Amniotic stem cell (primary cell): ENCODE measurements around the gene NFXL1.
"Not testable (repeated sequence)": the region's sequence is repeated elsewhere in the genome, so short reads cannot be mapped to it uniquely, and the experiment has no call there.

Source experiments
- DNase-seq: peaks from one replicate; lab custom pipeline; 2025; lab: John Stamatoyannopoulos, UW

Gene NFXL1

GRCh38 chr4:47914220-47914925, at the start of gene NFXL1:
TSS of gene NFXL1 (minus strand) at chr4:47914583. CDS start at chr4:47914203, 380 bp downstream.
- peak; percentile 94 for DNase-seq

GRCh38 chr4:47954677-47955076, 40.3 kb upstream of the NFXL1 start:
- DNase-seq: no peak

- DNase-seq: no peak
Measured at GRCh38 chr4:47954245-47954644, 39.9 kb upstream of the NFXL1 start.

- DNase-seq: no peak
Measured at GRCh38 chr4:47945930-47946726, 31.7 kb upstream of the NFXL1 start.

GRCh38 chr4:47942081-47942819, 27.9 kb upstream of the NFXL1 start:
- DNase-seq: no peak

- DNase-seq: no peak
Measured at GRCh38 chr4:47939456-47939855, 25.1 kb upstream of the NFXL1 start.

- DNase-seq: no peak
Measured at GRCh38 chr4:47936336-47936735, 22.0 kb upstream of the NFXL1 start.

GRCh38 chr4:47933840-47934239, 19.5 kb upstream of the NFXL1 start:
- DNase-seq: peak; percentile 47

GRCh38 chr4:47930971-47931804, 16.8 kb upstream of the NFXL1 start:
- DNase-seq: no peak

DNA sequence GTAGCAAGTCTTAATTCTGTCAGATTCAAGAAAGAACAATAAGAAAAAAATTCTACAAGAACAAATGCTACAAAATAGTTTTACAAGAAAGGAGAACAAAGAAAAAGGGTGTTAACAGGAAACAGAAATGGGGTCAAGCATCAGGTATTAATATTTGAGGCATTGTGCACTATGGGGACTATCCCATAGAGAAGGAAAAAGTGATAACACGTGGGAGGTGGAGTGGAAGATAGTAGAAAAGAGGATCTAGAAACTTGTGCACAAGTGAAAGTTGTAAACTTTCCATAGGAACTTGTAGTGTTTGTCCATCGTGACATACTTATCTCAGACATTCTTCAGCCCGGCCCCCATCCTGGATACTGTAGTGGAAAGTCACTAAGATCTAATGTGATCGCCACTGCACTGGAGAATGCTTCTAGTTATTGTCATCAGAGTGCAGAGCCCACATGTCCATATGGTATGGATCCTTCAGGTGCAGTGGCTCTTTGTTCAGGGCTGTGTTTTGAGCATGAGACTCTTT, 15.4 kb upstream of the NFXL1 start:
- no peak for DNase-seq

GRCh38 chr4:47926667-47927258, 12.4 kb upstream of the NFXL1 start:
- DNase-seq: peak; percentile 25

DNA sequence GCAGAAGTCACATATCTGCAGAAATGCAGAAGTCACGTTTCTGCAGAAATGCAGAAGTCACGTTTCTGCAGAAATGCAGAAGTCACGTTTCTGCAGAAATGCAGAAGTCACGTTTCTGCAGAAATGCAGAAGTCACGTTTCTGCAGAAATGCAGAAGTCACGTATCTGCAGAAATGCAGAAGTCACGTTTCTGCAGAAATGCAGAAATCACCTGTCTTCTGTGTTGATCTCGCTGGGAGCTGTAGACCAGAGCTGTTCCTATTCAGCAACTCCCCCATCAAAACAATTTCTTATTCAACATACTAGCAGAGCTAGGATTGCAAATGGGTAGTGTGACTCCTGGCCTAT, 8.9 kb upstream of the NFXL1 start:
- DNase-seq: not testable (repeated sequence)

DNA sequence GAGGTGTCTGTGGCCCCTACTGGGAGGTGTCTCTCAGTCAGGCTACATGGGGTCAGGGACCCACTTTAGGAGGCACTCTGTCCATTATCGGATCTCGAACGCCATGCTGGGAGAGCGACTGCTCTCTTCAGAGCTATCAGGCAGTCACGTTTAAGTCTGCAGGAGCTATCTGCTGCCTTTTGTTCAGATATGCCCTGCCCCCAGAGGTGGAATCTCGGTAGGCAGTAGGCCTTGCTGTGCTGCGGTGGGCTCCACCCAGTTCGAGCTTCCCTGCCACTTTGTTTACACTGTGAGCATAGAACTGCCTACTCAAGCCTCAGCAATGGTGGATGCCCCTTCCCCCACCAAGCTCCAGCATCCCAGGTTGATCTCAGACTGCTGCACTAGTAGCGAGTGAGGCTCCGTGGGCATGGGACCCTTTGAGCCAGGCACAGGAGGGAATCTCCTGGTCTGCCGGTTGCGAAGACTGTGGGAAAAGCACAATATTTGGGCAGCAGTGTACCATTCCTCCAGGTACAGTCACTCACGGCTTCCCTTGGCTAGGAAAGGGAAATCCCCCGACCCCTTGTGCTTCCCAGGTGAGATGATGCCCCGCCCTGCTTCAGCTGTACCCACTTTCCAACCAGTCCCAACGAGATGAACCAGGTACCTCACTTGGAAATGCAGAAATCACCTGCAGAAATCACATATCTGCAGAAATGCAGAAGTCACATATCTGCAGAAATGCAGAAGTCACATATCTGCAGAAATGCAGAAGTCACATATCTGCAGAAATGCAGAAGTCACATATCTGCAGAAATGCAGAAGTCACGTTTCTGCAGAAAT, 8.3 kb upstream of the NFXL1 start:
- DNase-seq: not testable (repeated sequence)

GRCh38 chr4:47917163-47917562, 2.8 kb upstream of the NFXL1 start:
- DNase-seq: not testable (repeated sequence)

GRCh38 chr4:47915378-47915777, 995 bp upstream of the NFXL1 start:
- no peak for DNase-seq

GRCh38 chr4:47914926-47915237, 499 bp upstream of the NFXL1 start:
- DNase-seq: no peak

- no peak for DNase-seq
Measured at GRCh38 chr4:47913861-47914219, 543 bp downstream of the NFXL1 start.

- no peak for DNase-seq
Measured at GRCh38 chr4:47913330-47913729, 1.1 kb downstream of the NFXL1 start.

- no peak for DNase-seq
Measured at GRCh38 chr4:47907089-47907646, 7.2 kb downstream of the NFXL1 start.

- DNase-seq: no peak
Measured at GRCh38 chr4:47899639-47900038, 14.7 kb downstream of the NFXL1 start.
